K562 (cell line): ENCODE results near the gene NAA40. TPM values are rescaled to one million over a fixed set of nuclear protein-coding genes. Genes with fewer than 3 reads are reported as not detected.

Experiments used
- ATAC-seq: fragments of 200-7000 bp; cut with Tn5 transposase; 3 replicates; pipeline ENCODE4 v1.9.1; 2020; ENCODE audit warnings: moderate library complexity
- BruUV-seq: library from RNA; stranded (reverse); fragments of 400-500 nt; replicated peaks from 2 replicates; lab custom pipeline; 2021; lab: Mats Ljungman, UMichigan
- CTCF ChIA-PET: fragments of 300-600 bp; formaldehyde crosslinking; extraction: SDS; loops from one replicate; lab custom pipeline; 2021; ENCODE audit warnings: low intra/inter-chr PET ratio; lab: Yijun Ruan, JAX
- POLR2A ChIA-PET: fragments of 300-600, 350-650 bp; sonication (Branson Sonifier 250); formaldehyde crosslinking; extraction: SDS; loops from one replicate; lab custom pipeline; 2021; ENCODE audit warnings: antibody characterized with exemption, inconsistent platforms; lab: Yijun Ruan, JAX
- DNase-seq, 4 experiments: peaks; one replicate each; pipeline versions ENCODE4 v3.0.0 to v3.0.0-alpha.2; 2011 to 2018; ENCODE audit warnings: low spot score in 3 of 4, mixed read lengths in 3 of 4; ENCODE audit errors: extremely low read depth in 1 of 4
- FAIRE-seq: peaks from 2 replicates; lab custom pipeline; 2011; peaks lifted over from hg19 to GRCh38; lab: Jason Lieb, UNC
- H2AFZ ChIP-seq: 2 replicates; pipeline ENCODE4 v1.6.0; 2011; ENCODE audit warnings: low read depth, low read length, control low read depth, inconsistent platforms
- H3K27ac ChIP-seq: fragments of 200-600 bp; 3 replicates; pipeline ENCODE4 v1.8.0; 2011; ENCODE audit warnings: low read depth, mild to moderate bottlenecking, control low read depth, inconsistent platforms, low read length, moderate library complexity, mixed read lengths; ENCODE audit errors: extremely low read depth
- H3K27me3 ChIP-seq, 2 experiments: fragments of 300-600 bp in 1 of 2; 2 replicates in 1 of 2; 3 replicates in 1 of 2; pipeline versions ENCODE4 v1.6.0 to v1.8.0; 2011; ENCODE audit warnings: inconsistent platforms in 2 of 2, low read length in 2 of 2, mild to moderate bottlenecking in 1 of 2, mixed read lengths in 1 of 2, moderate library complexity in 1 of 2; ENCODE audit not compliant: control insufficient read depth in 2 of 2, insufficient read depth in 2 of 2
- H3K36me3 ChIP-seq: fragments of 300-600 bp; 3 replicates; pipeline ENCODE4 v1.8.0; 2011; ENCODE audit warnings: mild to moderate bottlenecking, low read length, inconsistent platforms; ENCODE audit not compliant: control insufficient read depth, insufficient read depth
- H3K4me1 ChIP-seq, 2 experiments: fragments of 200-600 bp in 1 of 2; replicated peaks in 1 of 2; 2 replicates in 1 of 2; 3 replicates in 1 of 2; pipeline versions ENCODE4 v1.5.1 to v1.8.0; 2011; ENCODE audit warnings: inconsistent platforms in 2 of 2, low read length in 2 of 2, mild to moderate bottlenecking in 1 of 2, mixed read lengths in 1 of 2, moderate library complexity in 1 of 2; ENCODE audit not compliant: control insufficient read depth in 2 of 2, insufficient read depth in 2 of 2
- H3K4me2 ChIP-seq: 2 replicates; pipeline ENCODE4 v1.6.1; 2011; ENCODE audit warnings: low read length, control low read depth, inconsistent platforms, mixed read lengths; ENCODE audit not compliant: insufficient read depth
- H3K4me3 ChIP-seq: fragments of 200-600 bp; sonication (generic), shearing (Covaris generic); 2 replicates; pipeline ENCODE4 v1.5.1; 2016; ENCODE audit warnings: control low read depth, inconsistent platforms
- H3K79me2 ChIP-seq: fragments of 200-600 bp; 3 replicates; pipeline ENCODE4 v1.8.0; 2011; ENCODE audit warnings: low read length, inconsistent platforms; ENCODE audit not compliant: control insufficient read depth, insufficient read depth
- H3K9ac ChIP-seq, 2 experiments: 2 replicates each; pipeline versions ENCODE4 v1.6.0 to v1.6.1; 2011; ENCODE audit warnings: low read depth in 2 of 2, low read length in 2 of 2, control low read depth in 1 of 2, inconsistent platforms in 1 of 2, mild to moderate bottlenecking in 1 of 2, mixed read lengths in 1 of 2; ENCODE audit not compliant: insufficient read depth in 1 of 2
- H3K9me1 ChIP-seq: one replicate; pipeline ENCODE4 v1.6.0; 2011; ENCODE audit warnings: inconsistent platforms, mild to moderate bottlenecking, low read length, moderate library complexity; ENCODE audit not compliant: control insufficient read depth, insufficient read depth
- H3K9me3 ChIP-seq: replicated peaks from 2 replicates; pipeline ENCODE4 v1.5.1; 2011; ENCODE audit warnings: low read depth, low read length, inconsistent platforms; ENCODE audit not compliant: control insufficient read depth, insufficient read depth
- H4K20me1 ChIP-seq: replicated peaks from 2 replicates; pipeline ENCODE4 v1.6.1; 2011; ENCODE audit warnings: low read length, inconsistent platforms, mixed read lengths; ENCODE audit not compliant: control insufficient read depth, insufficient read depth
- ARID1B ChIP-seq: fragments of 450-650 bp; IDR thresholded peaks from 2 replicates; pipeline ENCODE4 v1.6.1; 2016; ENCODE audit warnings: antibody characterized with exemption, mild to moderate bottlenecking, inconsistent platforms
- BRD4 ChIP-seq: fragments of 200-600 bp; sonication (generic); IDR thresholded peaks from 2 replicates; pipeline ENCODE4 v1.6.1; 2017; ENCODE audit warnings: inconsistent platforms
- CBX3 ChIP-seq, 2 experiments: IDR thresholded peaks; 1 replicate in 1 of 2; 2 replicates in 1 of 2; pipeline ENCODE4 v1.6.1; 2012; ENCODE audit warnings: inconsistent platforms in 2 of 2, low read length in 2 of 2, borderline replicate concordance in 1 of 2, control low read depth in 1 of 2
- CTBP1 ChIP-seq: fragments of 450-650 bp; IDR thresholded peaks from 2 replicates; pipeline ENCODE4 v1.6.1; 2016; ENCODE audit warnings: borderline replicate concordance
- EHMT2 ChIP-seq: fragments of 450-650 bp; IDR thresholded peaks from 2 replicates; pipeline ENCODE4 v1.6.1; 2018; ENCODE audit warnings: antibody characterized with exemption
- JUND ChIP-seq, 2 experiments: IDR thresholded peaks; 2 replicates in 1 of 2; 3 replicates in 1 of 2; pipeline ENCODE4 v1.6.1; 2011; ENCODE audit warnings: borderline replicate concordance in 2 of 2, low read depth in 2 of 2, low read length in 2 of 2, improper control_type of control experiment in 1 of 2, missing biosample characterization in 1 of 2, missing genetic modification characterization in 1 of 2, missing genetic modification reagents in 1 of 2
- MAFG ChIP-seq: fragments of 450-650 bp; conservative IDR thresholded peaks from 2 replicates; pipeline ENCODE4 v1.6.1; 2016; ENCODE audit warnings: missing genetic modification characterization, missing compliant biosample characterization
- NFRKB ChIP-seq: fragments of 450-650 bp; IDR thresholded peaks from 2 replicates; pipeline ENCODE4 v1.6.1; 2016; ENCODE audit warnings: low read depth
- NR2C1 ChIP-seq, 2 experiments: fragments of 450-650 bp; IDR thresholded peaks; 2 replicates each; pipeline ENCODE4 v1.6.1; 2017; ENCODE audit warnings: mild to moderate bottlenecking in 2 of 2, antibody characterized with exemption in 1 of 2, inconsistent platforms in 1 of 2, missing compliant biosample characterization in 1 of 2, missing genetic modification characterization in 1 of 2
- SMC3 ChIP-seq: conservative IDR thresholded peaks from 2 replicates; pipeline ENCODE4 v1.6.1; 2011; ENCODE audit warnings: low read depth, low read length, improper control_type of control experiment; ENCODE audit not compliant: insufficient read depth
- SPI1 ChIP-seq: IDR thresholded peaks from 2 replicates; pipeline ENCODE4 v1.6.1; 2011; ENCODE audit warnings: low read depth, low read length, control low read depth, borderline replicate concordance
- WGBS: fragments of 100-300 bp; shearing (Covaris generic); methylation state at CpG from one replicate; pipeline ENCODE4 v1.1.6; 2016; ENCODE audit warnings: low coverage, mixed read lengths; ENCODE audit not compliant: insufficient coverage; ENCODE audit errors: missing lambda C conversion rate; 5-methylcytosine and 5-hydroxymethylcytosine counted together
- in situ Hi-C: fragments of 300-500 bp; cut with MboI; formaldehyde crosslinking; loops from 4 replicates; pipeline ENCODE4 v1.15.0; 2018; ENCODE audit warnings: inconsistent platforms, mixed read lengths
- intact Hi-C: fragments of 100-400 bp; cut with micrococcal nuclease; formaldehyde crosslinking; loops from 2 replicates; pipeline ENCODE4 v1.14.2; 2022
- polyA plus RNA-seq, 8 experiments: library from polyadenylated mRNA; depleted of rRNA in 4 of 8; stranded (reverse) in 5 of 8; unstranded in 3 of 8; fragments of >200 nt; fragmentation: Nextera tagmentation in 2 of 8; fragmentation: Illumina TruSeq in 1 of 8; extraction: Ambion mirVana in 2 of 8; extraction: Trizol in 1 of 8; gene quantifications; 2 replicates each; pipeline versions ENCODE4 v1.2.1 to v1.2.3, GENCODE V29; 2011 to 2014; ENCODE audit warnings: inconsistent platforms in 1 of 8, missing spikeins in 1 of 8
- total RNA-seq, 7 experiments: library from RNA; depleted of rRNA in 6 of 7; stranded (reverse); fragments of >200 nt in 6 of 7; fragmentation: Illumina TruSeq in 2 of 7; extraction: Trizol in 2 of 7; gene quantifications; 2 replicates each; pipeline versions ENCODE4 v1.2.1 to v1.2.3, GENCODE V29; 2011 to 2021; ENCODE audit warnings: low replicate concordance in 1 of 7
- TF ChIP-seq, protein P1 (sequence below), 3 experiments: IDR thresholded peaks in 2 of 3; conservative IDR thresholded peaks in 1 of 3; 2 replicates each; pipeline ENCODE4 v1.5.1; 2011 to 2012; ENCODE audit warnings: low read length in 3 of 3, mild to moderate bottlenecking in 3 of 3, control low read depth in 2 of 3, improper control_type of control experiment in 1 of 3, inconsistent platforms in 1 of 3, low read depth in 1 of 3, mixed read lengths in 1 of 3, moderate library complexity in 1 of 3; ENCODE audit not compliant: insufficient read depth in 2 of 3
- TF ChIP-seq, protein P2 (sequence below): fragments of 250-450 bp; sonication (Bioruptor Pico); IDR thresholded peaks from 2 replicates; pipeline ENCODE4 v1.4.0; 2020; ENCODE audit warnings: borderline replicate concordance

NAA40 gene
- total and polyA plus RNA-seq, 9 of the 15 experiments (the other 6 are each of a cell fraction or from before 2014, with no cell fraction given): 6.2 to 39.0 (median 23.1) TPM

- TF ChIP-seq SMC3 (peak; percentile 51; the same call in 1 of the 2 replicates), CBX3 (IDR thresholded peaks at IDR 0.05; ENCODE audit: borderline replicate concordance in 1 of 2, low read length in 2 of 2) (peak in 1 of 2 experiments; percentile 34; a peak in 1 of 3 replicates), ARID1B (no peak), NR2C1 (IDR thresholded peaks at IDR 0.05) (0 out of 2 replicates have a peak, but pooled peaks have one; percentile 37), NR2C1 (tag; IDR thresholded peaks at IDR 0.05) (no peak), CTBP1 (peak; percentile 54; the same call in 1 of the 2 replicates)
- TF ChIP-seq, protein P1, sequence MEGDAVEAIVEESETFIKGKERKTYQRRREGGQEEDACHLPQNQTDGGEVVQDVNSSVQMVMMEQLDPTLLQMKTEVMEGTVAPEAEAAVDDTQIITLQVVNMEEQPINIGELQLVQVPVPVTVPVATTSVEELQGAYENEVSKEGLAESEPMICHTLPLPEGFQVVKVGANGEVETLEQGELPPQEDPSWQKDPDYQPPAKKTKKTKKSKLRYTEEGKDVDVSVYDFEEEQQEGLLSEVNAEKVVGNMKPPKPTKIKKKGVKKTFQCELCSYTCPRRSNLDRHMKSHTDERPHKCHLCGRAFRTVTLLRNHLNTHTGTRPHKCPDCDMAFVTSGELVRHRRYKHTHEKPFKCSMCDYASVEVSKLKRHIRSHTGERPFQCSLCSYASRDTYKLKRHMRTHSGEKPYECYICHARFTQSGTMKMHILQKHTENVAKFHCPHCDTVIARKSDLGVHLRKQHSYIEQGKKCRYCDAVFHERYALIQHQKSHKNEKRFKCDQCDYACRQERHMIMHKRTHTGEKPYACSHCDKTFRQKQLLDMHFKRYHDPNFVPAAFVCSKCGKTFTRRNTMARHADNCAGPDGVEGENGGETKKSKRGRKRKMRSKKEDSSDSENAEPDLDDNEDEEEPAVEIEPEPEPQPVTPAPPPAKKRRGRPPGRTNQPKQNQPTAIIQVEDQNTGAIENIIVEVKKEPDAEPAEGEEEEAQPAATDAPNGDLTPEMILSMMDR (IDR thresholded peaks at IDR 0.05 in 2 of 3, conservative IDR thresholded peaks at IDR 0.05 in 1 of 3; ENCODE audit: insufficient read depth in 2 of 3, low read depth in 1 of 3, low read length in 3 of 3): peak; percentile 65 to 90 (median 74)
- TF ChIP-seq, all 486 proteins: peak for 23
Measured at GRCh38 chr11:63920939-63921417, 17.8 kb upstream of the NAA40 start (continued).

GRCh38 chr11:63922673-63923192, 16.1 kb upstream of the NAA40 start:
- no peaks in the 10 kb centered on the region for H3K27me3 ChIP-seq
- no peak overlapping the region for H3K4me3 ChIP-seq
- H3K36me3 ChIP-seq: no peaks in the 10 kb centered on the region
- H2AFZ ChIP-seq: no peak overlapping the region
- peak overlapping the region in 1 of 2 experiments; percentile 19; a peak in 1 of 4 replicates for H3K9ac ChIP-seq
- H4K20me1 ChIP-seq: no peaks in the 10 kb centered on the region
- no peak for TF ChIP-seq EHMT2
- TF ChIP-seq NFRKB: no peak
- TF ChIP-seq SPI1: no peak
- no peak for TF ChIP-seq BRD4
- TF ChIP-seq JUND (IDR thresholded peaks at IDR 0.05; ENCODE audit: borderline replicate concordance, low read depth, low read length): no peak
- no peak for TF ChIP-seq JUND (tag; IDR thresholded peaks at IDR 0.05; ENCODE audit: borderline replicate concordance, low read depth, low read length)
- TF ChIP-seq, protein P2, sequence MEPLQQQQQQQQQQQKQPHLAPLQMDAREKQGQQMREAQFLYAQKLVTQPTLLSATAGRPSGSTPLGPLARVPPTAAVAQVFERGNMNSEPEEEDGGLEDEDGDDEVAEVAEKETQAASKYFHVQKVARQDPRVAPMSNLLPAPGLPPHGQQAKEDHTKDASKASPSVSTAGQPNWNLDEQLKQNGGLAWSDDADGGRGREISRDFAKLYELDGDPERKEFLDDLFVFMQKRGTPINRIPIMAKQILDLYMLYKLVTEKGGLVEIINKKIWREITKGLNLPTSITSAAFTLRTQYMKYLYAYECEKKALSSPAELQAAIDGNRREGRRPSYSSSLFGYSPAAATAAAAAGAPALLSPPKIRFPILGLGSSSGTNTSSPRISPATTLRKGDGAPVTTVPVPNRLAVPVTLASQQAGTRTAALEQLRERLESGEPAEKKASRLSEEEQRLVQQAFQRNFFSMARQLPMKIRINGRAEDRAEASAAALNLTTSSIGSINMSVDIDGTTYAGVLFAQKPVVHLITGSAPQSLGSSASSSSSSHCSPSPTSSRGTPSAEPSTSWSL (CRISPR knock-in tag): no peak
- TF ChIP-seq MAFG (tag): no peak
- no peak for DNase-seq
- H3K79me2 ChIP-seq: no peaks in the 10 kb centered on the region
- no peaks in the 10 kb centered on the region for H3K9me3 ChIP-seq
- no peaks in the 10 kb centered on the region for H3K9me1 ChIP-seq
- POLR2A ChIA-PET: no interaction called here
- CTCF ChIA-PET: no interaction called here
- no peak overlapping the region for H3K4me2 ChIP-seq
- no TSS peak for BruUV-seq
- 18% methylated on average over 2 of the region's 2 CpGs for WGBS
- in situ Hi-C loops: no loop called here
- no peak for FAIRE-seq
- no peak overlapping the region for H3K27ac ChIP-seq
- H3K4me1 ChIP-seq: peaks cover 34 to 42% of the 10 kb centered on the region in 2 experiments
- intact Hi-C loops: no loop called here
- no peak for ATAC-seq
